Neural cell (in vitro differentiated cells): ENCODE measurements around the gene ADAMTS2. TPM values are rescaled to one million over a fixed set of nuclear protein-coding genes. Genes with fewer than 3 reads are reported as not detected.

Experiments
- H2AFZ ChIP-seq: fragments of 200-600, 300-800 bp; sonication (generic), shearing (Covaris generic); 2 replicates; pipeline ENCODE4 v1.6.0; 2014; ENCODE audit warnings: low read depth, mild to moderate bottlenecking, antibody characterized with exemption, low read length, moderate library complexity
- H3F3A ChIP-seq: fragments of 200-600 bp; shearing (Covaris generic); 2 replicates; pipeline ENCODE4 v1.6.1; 2016; ENCODE audit warnings: mild to moderate bottlenecking, moderate library complexity, mixed read lengths, antibody characterized with exemption, low read length; ENCODE audit not compliant: insufficient read depth, poor library complexity, severe bottlenecking
- H3K27ac ChIP-seq: fragments of 200-600, 300-800 bp; sonication (generic), shearing (Covaris generic); 2 replicates; pipeline ENCODE4 v1.5.1; 2014; ENCODE audit warnings: mild to moderate bottlenecking, low read length, moderate library complexity
- H3K27me3 ChIP-seq: fragments of 300-800, 200-600 bp; sonication (generic), shearing (Covaris generic); 2 replicates; pipeline ENCODE4 v1.6.0; 2014; ENCODE audit warnings: mild to moderate bottlenecking, low read depth, low read length, moderate library complexity; ENCODE audit not compliant: insufficient read depth
- H3K36me3 ChIP-seq: fragments of 300-800, 200-600 bp; sonication (generic), shearing (Covaris generic); 2 replicates; pipeline ENCODE4 v1.5.1; 2014; ENCODE audit warnings: mild to moderate bottlenecking, antibody characterized with exemption, low read length, moderate library complexity; ENCODE audit not compliant: insufficient read depth
- H3K4me2 ChIP-seq: fragments of 300-800, 200-600 bp; sonication (generic), shearing (Covaris generic); 2 replicates; pipeline ENCODE4 v1.6.0; 2014; ENCODE audit warnings: mild to moderate bottlenecking, low read length
- H3K4me3 ChIP-seq: fragments of 300-800, 200-600 bp; sonication (generic), shearing (Covaris generic); 2 replicates; pipeline ENCODE4 v1.5.1; 2014; ENCODE audit warnings: mild to moderate bottlenecking, low read length, moderate library complexity
- H3K79me2 ChIP-seq: fragments of 200-600 bp; shearing (Covaris generic); replicated peaks from 2 replicates; pipeline ENCODE4 v1.6.0; 2014; ENCODE audit warnings: mild to moderate bottlenecking, low read length, moderate library complexity; ENCODE audit not compliant: insufficient read depth
- H3K9ac ChIP-seq: fragments of 300-800, 200-600 bp; sonication (generic), shearing (Covaris generic); 2 replicates; pipeline ENCODE4 v1.6.1; 2016; ENCODE audit warnings: mild to moderate bottlenecking, low read length, mixed read lengths
- H3K9me2 ChIP-seq: fragments of 200-600 bp; shearing (Covaris generic); 2 replicates; pipeline ENCODE4 v1.6.1; 2016; ENCODE audit warnings: mild to moderate bottlenecking, low read length, mixed read lengths; ENCODE audit not compliant: insufficient read depth
- H3K9me3 ChIP-seq: fragments of 200-600, 300-800 bp; sonication (generic), shearing (Covaris generic); 2 replicates; pipeline ENCODE4 v1.6.1; 2016; ENCODE audit warnings: mild to moderate bottlenecking, mixed run types, low read length, moderate library complexity, mixed read lengths
- H4K20me1 ChIP-seq: fragments of 200-600 bp; shearing (Covaris generic); 2 replicates; pipeline ENCODE4 v1.6.1; 2016; ENCODE audit warnings: mild to moderate bottlenecking, mixed run types; ENCODE audit not compliant: insufficient read depth
- EP300 ChIP-seq: fragments of 450-650 bp; conservative IDR thresholded peaks from 2 replicates; pipeline ENCODE4 v1.6.1; 2014; ENCODE audit warnings: antibody characterized with exemption, mild to moderate bottlenecking, moderate library complexity; ENCODE audit not compliant: poor library complexity, severe bottlenecking
- EZH2 ChIP-seq: fragments of 200-600, 300-800 bp; shearing (Covaris generic), sonication (generic); IDR thresholded peaks from 2 replicates; pipeline ENCODE4 v1.6.1; 2014; ENCODE audit warnings: antibody characterized with exemption, low read length, borderline replicate concordance, mild to moderate bottlenecking; ENCODE audit not compliant: insufficient read depth, poor library complexity, severe bottlenecking
- MXI1 ChIP-seq: fragments of 450-650 bp; conservative IDR thresholded peaks from 2 replicates; pipeline ENCODE4 v1.6.1; 2014; ENCODE audit warnings: antibody characterized with exemption, mild to moderate bottlenecking; ENCODE audit not compliant: poor library complexity, severe bottlenecking
- POLR2AphosphoS5 ChIP-seq: IDR thresholded peaks from 2 replicates; pipeline ENCODE4 v1.6.1; 2012
- RAD21 ChIP-seq: fragments of 450-650 bp; conservative IDR thresholded peaks from 2 replicates; pipeline ENCODE4 v1.6.1; 2014; ENCODE audit warnings: antibody characterized with exemption, mild to moderate bottlenecking, moderate library complexity
- SMC3 ChIP-seq: fragments of 450-650 bp; conservative IDR thresholded peaks from 2 replicates; pipeline ENCODE4 v1.6.1; 2014; ENCODE audit warnings: antibody characterized with exemption, mild to moderate bottlenecking, moderate library complexity; ENCODE audit not compliant: poor library complexity
- TAF1 ChIP-seq: IDR thresholded peaks from 2 replicates; pipeline ENCODE4 v1.6.1; 2012; ENCODE audit warnings: low read depth
- polyA plus RNA-seq: library from polyadenylated mRNA; depleted of rRNA; stranded (reverse); fragments of >200 nt; gene quantifications from 2 replicates; pipeline ENCODE4 v1.2.3, GENCODE V29; 2014
- TF ChIP-seq, protein P1 (sequence below): IDR thresholded peaks from 2 replicates; pipeline ENCODE4 v1.6.1; 2012; ENCODE audit warnings: borderline replicate concordance
- TF ChIP-seq, protein P2 (sequence below): fragments of 450-650 bp; IDR thresholded peaks from 2 replicates; pipeline ENCODE4 v1.5.1; 2014; ENCODE audit warnings: antibody characterized with exemption, mild to moderate bottlenecking, moderate library complexity; ENCODE audit not compliant: poor library complexity, severe bottlenecking

ADAMTS2 gene
- polyA plus RNA-seq, 1 donor from 2014 or later, result 0.61 TPM

DNA sequence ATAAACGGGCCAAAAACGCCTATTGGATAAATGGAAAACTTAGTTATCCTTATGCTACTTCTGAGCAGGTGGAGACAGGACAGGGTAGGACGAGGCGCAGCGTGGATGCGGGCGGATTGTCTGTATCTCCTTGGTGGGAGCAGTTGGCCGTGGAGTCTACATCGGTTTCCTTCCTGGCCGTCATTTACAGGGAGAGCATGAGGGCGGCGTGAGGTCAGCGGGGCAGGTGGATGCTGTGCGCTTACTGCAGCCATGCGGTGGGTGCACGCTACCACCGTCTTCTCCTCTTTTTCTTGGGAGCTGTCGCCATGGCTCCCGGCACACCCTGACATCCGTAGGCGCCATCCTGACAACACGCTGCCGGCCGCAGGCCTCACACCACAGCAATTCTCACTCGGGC lies 121.3 kb downstream of the ADAMTS2 start:
- H3K4me2 ChIP-seq, result no peak overlapping the region

DNA sequence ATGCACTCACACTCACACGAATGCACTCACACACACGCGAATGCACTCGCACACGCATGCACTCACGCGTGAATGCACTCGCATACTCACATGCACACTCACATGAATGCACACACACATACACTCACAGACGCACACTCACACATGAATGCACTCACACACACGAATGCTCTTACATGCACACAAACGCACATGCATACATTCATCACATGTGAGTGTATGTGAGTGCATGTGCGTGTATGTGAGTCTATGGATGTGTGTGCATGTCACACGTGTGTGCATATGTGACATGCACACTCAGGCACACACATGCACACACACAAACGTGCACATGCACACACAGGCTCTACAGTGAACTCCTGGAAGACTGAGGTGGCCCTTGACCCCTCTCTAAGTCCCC lies 121.7 kb downstream of the ADAMTS2 start:
- Histone ChIP-seq H3K4me2 (no peak overlapping the region), H3K36me3 (no peaks in the 10 kb centered on the region), H4K20me1 (no peaks in the 10 kb centered on the region), H3F3A (no peaks in the 10 kb centered on the region), H3K9me3 (peaks cover 10% of the 10 kb centered on the region), H3K9ac (no peak overlapping the region), H3K4me3 (no peak overlapping the region), H3K27ac (no peak overlapping the region), H2AFZ (no peak overlapping the region), H3K79me2 (no peaks in the 10 kb centered on the region), H3K9me2 (no peaks in the 10 kb centered on the region), H3K27me3 (no peaks in the 10 kb centered on the region)
- TF ChIP-seq, protein P1, sequence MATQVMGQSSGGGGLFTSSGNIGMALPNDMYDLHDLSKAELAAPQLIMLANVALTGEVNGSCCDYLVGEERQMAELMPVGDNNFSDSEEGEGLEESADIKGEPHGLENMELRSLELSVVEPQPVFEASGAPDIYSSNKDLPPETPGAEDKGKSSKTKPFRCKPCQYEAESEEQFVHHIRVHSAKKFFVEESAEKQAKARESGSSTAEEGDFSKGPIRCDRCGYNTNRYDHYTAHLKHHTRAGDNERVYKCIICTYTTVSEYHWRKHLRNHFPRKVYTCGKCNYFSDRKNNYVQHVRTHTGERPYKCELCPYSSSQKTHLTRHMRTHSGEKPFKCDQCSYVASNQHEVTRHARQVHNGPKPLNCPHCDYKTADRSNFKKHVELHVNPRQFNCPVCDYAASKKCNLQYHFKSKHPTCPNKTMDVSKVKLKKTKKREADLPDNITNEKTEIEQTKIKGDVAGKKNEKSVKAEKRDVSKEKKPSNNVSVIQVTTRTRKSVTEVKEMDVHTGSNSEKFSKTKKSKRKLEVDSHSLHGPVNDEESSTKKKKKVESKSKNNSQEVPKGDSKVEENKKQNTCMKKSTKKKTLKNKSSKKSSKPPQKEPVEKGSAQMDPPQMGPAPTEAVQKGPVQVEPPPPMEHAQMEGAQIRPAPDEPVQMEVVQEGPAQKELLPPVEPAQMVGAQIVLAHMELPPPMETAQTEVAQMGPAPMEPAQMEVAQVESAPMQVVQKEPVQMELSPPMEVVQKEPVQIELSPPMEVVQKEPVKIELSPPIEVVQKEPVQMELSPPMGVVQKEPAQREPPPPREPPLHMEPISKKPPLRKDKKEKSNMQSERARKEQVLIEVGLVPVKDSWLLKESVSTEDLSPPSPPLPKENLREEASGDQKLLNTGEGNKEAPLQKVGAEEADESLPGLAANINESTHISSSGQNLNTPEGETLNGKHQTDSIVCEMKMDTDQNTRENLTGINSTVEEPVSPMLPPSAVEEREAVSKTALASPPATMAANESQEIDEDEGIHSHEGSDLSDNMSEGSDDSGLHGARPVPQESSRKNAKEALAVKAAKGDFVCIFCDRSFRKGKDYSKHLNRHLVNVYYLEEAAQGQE, result no peak
- TF ChIP-seq, protein P2, sequence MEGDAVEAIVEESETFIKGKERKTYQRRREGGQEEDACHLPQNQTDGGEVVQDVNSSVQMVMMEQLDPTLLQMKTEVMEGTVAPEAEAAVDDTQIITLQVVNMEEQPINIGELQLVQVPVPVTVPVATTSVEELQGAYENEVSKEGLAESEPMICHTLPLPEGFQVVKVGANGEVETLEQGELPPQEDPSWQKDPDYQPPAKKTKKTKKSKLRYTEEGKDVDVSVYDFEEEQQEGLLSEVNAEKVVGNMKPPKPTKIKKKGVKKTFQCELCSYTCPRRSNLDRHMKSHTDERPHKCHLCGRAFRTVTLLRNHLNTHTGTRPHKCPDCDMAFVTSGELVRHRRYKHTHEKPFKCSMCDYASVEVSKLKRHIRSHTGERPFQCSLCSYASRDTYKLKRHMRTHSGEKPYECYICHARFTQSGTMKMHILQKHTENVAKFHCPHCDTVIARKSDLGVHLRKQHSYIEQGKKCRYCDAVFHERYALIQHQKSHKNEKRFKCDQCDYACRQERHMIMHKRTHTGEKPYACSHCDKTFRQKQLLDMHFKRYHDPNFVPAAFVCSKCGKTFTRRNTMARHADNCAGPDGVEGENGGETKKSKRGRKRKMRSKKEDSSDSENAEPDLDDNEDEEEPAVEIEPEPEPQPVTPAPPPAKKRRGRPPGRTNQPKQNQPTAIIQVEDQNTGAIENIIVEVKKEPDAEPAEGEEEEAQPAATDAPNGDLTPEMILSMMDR, result no peak
- TF ChIP-seq POLR2AphosphoS5 (no peak), EZH2 (no peak), EP300 (no peak), TAF1 (no peak), SMC3 (no peak), MXI1 (no peak), RAD21 (no peak)

More for the DNA sequence above, 121.3 kb downstream of the ADAMTS2 start:
- no peak overlapping the region for H3K27ac ChIP-seq
- H3K27me3 ChIP-seq, result no peaks in the 10 kb centered on the region
- H3K4me3 ChIP-seq, result no peak overlapping the region
- H3K9ac ChIP-seq, result no peak overlapping the region
- H3F3A ChIP-seq, result no peaks in the 10 kb centered on the region
- no peaks in the 10 kb centered on the region for H3K36me3 ChIP-seq
- H3K9me2 ChIP-seq, result no peaks in the 10 kb centered on the region
- H4K20me1 ChIP-seq, result no peaks in the 10 kb centered on the region
- H3K9me3 ChIP-seq, result peaks cover 10% of the 10 kb centered on the region
- H3K79me2 ChIP-seq, result no peaks in the 10 kb centered on the region
- TF ChIP-seq, protein P2, result no peak
- TF ChIP-seq POLR2AphosphoS5 (no peak), EP300 (no peak), SMC3 (no peak), EZH2 (no peak), RAD21 (no peak), TAF1 (no peak)
- no peak overlapping the region for H2AFZ ChIP-seq
